H1 (cell line): ENCODE data around the gene TCAF1. TPM values are rescaled to one million over a fixed set of nuclear protein-coding genes. Genes with fewer than 3 reads are reported as not detected.

ENCODE experiments used
- CTCF ChIA-PET: fragments of 300-600 bp; sonication (Branson Sonifier 250); formaldehyde crosslinking; loops from one replicate; lab custom pipeline; 2021; ENCODE audit not compliant: partially characterized antibody; lab: Charles Lee
- POLR2A ChIA-PET: fragments of 300-600 bp; sonication (Branson Sonifier 250); formaldehyde crosslinking; loops from one replicate; lab custom pipeline; 2021; ENCODE audit warnings: inconsistent platforms; ENCODE audit not compliant: partially characterized antibody; lab: Charles Lee
- DNase-seq, 2 experiments: peaks; one replicate each; pipeline versions ENCODE4 v3.0.0 to v3.0.0-alpha.2; 2010 to 2022; ENCODE audit warnings: low spot score in 2 of 2, low read depth in 1 of 2, mixed read lengths in 1 of 2
- FAIRE-seq: peaks from 2 replicates; lab custom pipeline; 2011; peaks lifted over from hg19 to GRCh38; lab: Jason Lieb, UNC
- H2AFZ ChIP-seq: 2 replicates; pipeline ENCODE4 v1.8.1; 2012; ENCODE audit warnings: low read length, inconsistent platforms
- H2AK5ac ChIP-seq: 2 replicates; pipeline ENCODE4 v1.6.1; 2013; ENCODE audit warnings: low read depth, low read length
- H2BK120ac ChIP-seq: replicated peaks from 2 replicates; pipeline ENCODE3; 2013; ENCODE audit warnings: low read depth, low read length, inconsistent platforms
- H2BK12ac ChIP-seq: 2 replicates; pipeline ENCODE4 v1.6.1; 2013; ENCODE audit warnings: low read depth, low read length
- H2BK15ac ChIP-seq: 2 replicates; pipeline ENCODE4 v1.6.1; 2013; ENCODE audit warnings: low read length
- H2BK20ac ChIP-seq: 2 replicates; pipeline ENCODE4 v1.6.1; 2013; ENCODE audit warnings: low read length
- H2BK5ac ChIP-seq: 2 replicates; pipeline ENCODE4 v1.6.1; 2013; ENCODE audit warnings: low read depth, low read length
- H3K14ac ChIP-seq: 2 replicates; pipeline ENCODE4 v1.6.1; 2013; ENCODE audit warnings: inconsistent platforms; ENCODE audit not compliant: insufficient read length
- H3K18ac ChIP-seq: 2 replicates; pipeline ENCODE4 v1.6.1; 2013; ENCODE audit warnings: low read length; ENCODE audit errors: extremely low read depth
- H3K23ac ChIP-seq: 2 replicates; pipeline ENCODE4 v1.6.1; 2013; ENCODE audit warnings: inconsistent platforms; ENCODE audit not compliant: insufficient read length
- H3K23me2 ChIP-seq: 2 replicates; pipeline ENCODE4 v1.6.1; 2013; ENCODE audit warnings: low read depth, low read length
- H3K27ac ChIP-seq: 2 replicates; pipeline ENCODE4 v1.6.1; 2011; ENCODE audit warnings: low read depth, low read length, inconsistent platforms
- H3K27me3 ChIP-seq, 4 experiments: replicated peaks in 1 of 4; 1 replicate in 1 of 4; 2 replicates in 3 of 4; pipeline versions ENCODE4 v1.6.1 to v1.8.1; 2011 to 2013; ENCODE audit warnings: low read length in 3 of 4, mild to moderate bottlenecking in 3 of 4, inconsistent platforms in 2 of 4, mixed read lengths in 2 of 4, moderate library complexity in 1 of 4; ENCODE audit not compliant: control insufficient read depth in 3 of 4, insufficient read depth in 3 of 4; ENCODE audit errors: extremely low read depth in 1 of 4
- H3K36me3 ChIP-seq, 4 experiments: 2 replicates each; pipeline versions ENCODE4 v1.6.1 to v1.8.1; 2011 to 2013; ENCODE audit warnings: mild to moderate bottlenecking in 4 of 4, low read length in 3 of 4, moderate library complexity in 2 of 4, control low read depth in 1 of 4, inconsistent platforms in 1 of 4; ENCODE audit not compliant: insufficient read depth in 4 of 4, control insufficient read depth in 2 of 4
- H3K4ac ChIP-seq: replicated peaks from 2 replicates; pipeline ENCODE3; 2013; ENCODE audit warnings: low read length, low read depth, mixed read lengths, inconsistent platforms; ENCODE audit not compliant: insufficient read length
- H3K4me1 ChIP-seq, 4 experiments: replicated peaks in 1 of 4; 1 replicate in 1 of 4; 2 replicates in 3 of 4; pipeline versions ENCODE4 v1.6.1 to v1.8.1; 2011 to 2013; ENCODE audit warnings: low read length in 3 of 4, inconsistent platforms in 2 of 4, mixed read lengths in 1 of 4; ENCODE audit not compliant: insufficient read depth in 4 of 4, control insufficient read depth in 3 of 4
- H3K4me2 ChIP-seq, 2 experiments: 2 replicates each; pipeline versions ENCODE4 v1.6.1 to v1.8.1; 2011 to 2013; ENCODE audit warnings: low read depth in 2 of 2, low read length in 2 of 2, control low read depth in 1 of 2, inconsistent platforms in 1 of 2, mild to moderate bottlenecking in 1 of 2; ENCODE audit not compliant: insufficient read depth in 1 of 2
- H3K4me3 ChIP-seq, 4 experiments: fragments of 200-600, 300-600 bp in 1 of 4; sonication (generic), shearing (Covaris generic), sonication (Bioruptor Twin) in 1 of 4; 2 replicates each; pipeline versions ENCODE4 v1.5.1 to v1.8.1; 2011 to 2016; ENCODE audit warnings: low read length in 4 of 4, low read depth in 3 of 4, control low read depth in 2 of 4, inconsistent platforms in 2 of 4, mild to moderate bottlenecking in 2 of 4, mixed read lengths in 1 of 4, moderate library complexity in 1 of 4; ENCODE audit not compliant: insufficient read depth in 2 of 4; ENCODE audit errors: extremely low read depth in 1 of 4
- H3K56ac ChIP-seq: replicated peaks from 2 replicates; pipeline ENCODE3; 2013; ENCODE audit warnings: low read depth, mild to moderate bottlenecking, mixed read lengths, low read length, inconsistent platforms; ENCODE audit not compliant: insufficient read length
- H3K79me1 ChIP-seq: 2 replicates; pipeline ENCODE4 v1.6.1; 2013; ENCODE audit warnings: low read depth, low read length, control low read depth
- H3K79me2 ChIP-seq, 2 experiments: 2 replicates each; pipeline versions ENCODE4 v1.6.1 to v1.8.1; 2012 to 2013; ENCODE audit warnings: low read length in 2 of 2, mild to moderate bottlenecking in 2 of 2, inconsistent platforms in 1 of 2; ENCODE audit not compliant: insufficient read depth in 2 of 2, control insufficient read depth in 1 of 2
- H3K9ac ChIP-seq, 4 experiments: replicated peaks in 1 of 4; 1 replicate in 1 of 4; 2 replicates in 3 of 4; pipeline versions ENCODE4 v1.6.1 to v1.8.1; 2011 to 2013; ENCODE audit warnings: low read depth in 3 of 4, low read length in 3 of 4, control low read depth in 2 of 4, mild to moderate bottlenecking in 2 of 4, moderate library complexity in 2 of 4, inconsistent platforms in 1 of 4; ENCODE audit errors: extremely low read depth in 1 of 4
- H3K9me3 ChIP-seq, 2 experiments: 2 replicates each; pipeline versions ENCODE4 v1.6.1 to v1.8.1; 2012 to 2013; ENCODE audit warnings: mild to moderate bottlenecking in 2 of 2, moderate library complexity in 2 of 2, control low read depth in 1 of 2, inconsistent platforms in 1 of 2, low read depth in 1 of 2, low read length in 1 of 2, mixed read lengths in 1 of 2; ENCODE audit not compliant: insufficient read depth in 2 of 2
- H4K20me1 ChIP-seq, 2 experiments: replicated peaks in 1 of 2; 2 replicates each; pipeline versions ENCODE3 to v1.8.1; 2011 to 2013; ENCODE audit warnings: inconsistent platforms in 2 of 2, low read length in 2 of 2, mild to moderate bottlenecking in 1 of 2; ENCODE audit not compliant: insufficient read depth in 2 of 2, control insufficient read depth in 1 of 2
- H4K5ac ChIP-seq: 2 replicates; pipeline ENCODE4 v1.6.1; 2013; ENCODE audit warnings: low read length, low read depth, mixed read lengths, inconsistent platforms; ENCODE audit not compliant: insufficient read length
- H4K8ac ChIP-seq: 2 replicates; pipeline ENCODE4 v1.8.0; 2013; ENCODE audit warnings: mild to moderate bottlenecking, moderate library complexity, low read length, inconsistent platforms; ENCODE audit not compliant: insufficient read depth; ENCODE audit errors: extremely low read depth
- H4K91ac ChIP-seq: replicated peaks from 2 replicates; pipeline ENCODE3; 2013; ENCODE audit warnings: low read length, mixed read lengths, inconsistent platforms; ENCODE audit not compliant: insufficient read length
- ASH2L ChIP-seq: fragments of 200-600, 300-600 bp; sonication (generic); IDR thresholded peaks from one replicate; pipeline ENCODE4 v1.7.1; 2017; ENCODE audit warnings: low read length
- BCL11A ChIP-seq, 2 experiments: IDR thresholded peaks; one replicate each; pipeline ENCODE4 v1.6.1; 2011; ENCODE audit warnings: low read depth in 2 of 2, low read length in 2 of 2, mild to moderate bottlenecking in 2 of 2
- EP300 ChIP-seq, 2 experiments: IDR thresholded peaks; 1 replicate in 1 of 2; 2 replicates in 1 of 2; pipeline ENCODE4 v1.6.1; 2011 to 2012; ENCODE audit warnings: low read depth in 2 of 2, low read length in 2 of 2, mild to moderate bottlenecking in 2 of 2, borderline replicate concordance in 1 of 2, inconsistent platforms in 1 of 2, moderate library complexity in 1 of 2
- HDAC6 ChIP-seq: IDR thresholded peaks from one replicate; pipeline ENCODE4 v1.7.1; 2012; ENCODE audit warnings: low read depth, mild to moderate bottlenecking, inconsistent platforms, low read length, moderate library complexity
- KDM5A ChIP-seq: fragments of 200-600 bp; IDR thresholded peaks from 2 replicates; pipeline ENCODE4 v1.7.1; 2012; ENCODE audit warnings: mild to moderate bottlenecking, low read length, inconsistent platforms, mixed read lengths
- POLR2AphosphoS5 ChIP-seq: IDR thresholded peaks from 2 replicates; pipeline ENCODE4 v1.6.1; 2011; ENCODE audit warnings: low read depth, low read length
- POU5F1 ChIP-seq: IDR thresholded peaks from 2 replicates; pipeline ENCODE4 v1.6.1; 2011; ENCODE audit warnings: low read depth, mild to moderate bottlenecking, low read length, moderate library complexity
- SIN3A ChIP-seq, 2 experiments: IDR thresholded peaks in 1 of 2; conservative IDR thresholded peaks in 1 of 2; 2 replicates each; pipeline ENCODE4 v1.6.1; 2011 to 2012; ENCODE audit warnings: low read length in 2 of 2, improper control_type of control experiment in 1 of 2, low read depth in 1 of 2, mild to moderate bottlenecking in 1 of 2
- WGBS, 2 experiments: shearing (Covaris generic) in 1 of 2; methylation state at CpG; one replicate each; pipeline versions ENCODE4 v1.1.6 to v1.1.7; 2013 to 2015; ENCODE audit warnings: low lambda C conversion rate in 2 of 2, mixed read lengths in 2 of 2, inconsistent platforms in 1 of 2, low coverage in 1 of 2, missing lambda C conversion rate in 1 of 2; ENCODE audit not compliant: insufficient replicate concordance in 2 of 2, insufficient coverage in 1 of 2, insufficient read length in 1 of 2; ENCODE audit errors: extremely low coverage in 1 of 2, missing lambda C conversion rate in 1 of 2; 5-methylcytosine and 5-hydroxymethylcytosine counted together
- polyA plus RNA-seq, 7 experiments: library from polyadenylated mRNA; depleted of rRNA in 3 of 7; stranded (reverse) in 5 of 7; unstranded in 2 of 7; fragments of >200 nt in 5 of 7; fragments of 200-250 nt in 2 of 7; gene quantifications; 1 replicate in 5 of 7; 2 replicates in 1 of 7; 4 replicates in 1 of 7; pipeline versions ENCODE4 v1.2.1 to v1.2.3, GENCODE V29; 2011 to 2013; ENCODE audit warnings: missing spikeins in 2 of 7, mixed read lengths in 2 of 7
- total RNA-seq: library from RNA; stranded (reverse); fragmentation: NEBNext Ultra II Directional; extraction: Animal tissue kit (Norgen Biotek cat#: 25700); gene quantifications from 2 replicates; pipeline ENCODE4 v1.2.1, GENCODE V29; 2021
- TF ChIP-seq, protein P1 (sequence below): IDR thresholded peaks from 2 replicates; pipeline ENCODE4 v1.6.1; 2011; ENCODE audit warnings: low read length, improper control_type of control experiment
- TF ChIP-seq, protein P2 (sequence below): IDR thresholded peaks from 2 replicates; pipeline ENCODE4 v1.6.1; 2011; ENCODE audit warnings: low read depth, mild to moderate bottlenecking, low read length; ENCODE audit not compliant: insufficient read depth

TCAF1 gene
- total and polyA plus RNA-seq, 2 of the 8 experiments (the other 6 are each of a cell fraction or from before 2014, with no cell fraction given), result 9.6 to 28.0 TPM

DNA sequence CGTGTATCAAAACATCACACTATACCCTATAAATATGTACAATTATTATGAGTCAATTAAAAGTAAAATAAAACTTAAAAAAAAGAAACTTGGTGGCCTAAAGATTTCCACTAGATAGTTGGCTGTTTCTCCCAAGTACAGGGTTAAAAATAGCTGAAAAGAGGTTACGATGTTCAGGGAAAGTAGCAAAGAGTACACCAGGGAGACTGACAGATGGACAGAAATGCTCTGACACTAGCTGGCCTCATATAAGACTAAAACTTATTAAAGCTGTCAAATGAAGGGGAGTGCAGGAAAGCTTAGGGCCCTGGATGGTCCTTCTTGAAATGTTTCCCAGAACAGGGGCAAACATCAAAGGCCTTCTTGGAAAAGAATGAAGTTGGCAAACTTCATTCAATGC is 51.3 kb downstream of the TCAF1 start:
- Histone ChIP-seq H2BK12ac (no peak overlapping the region), H3K23me2 (no peaks in the 10 kb centered on the region), H2BK15ac (no peak overlapping the region), H3K9ac (no peak overlapping the region), H3K14ac (no peak overlapping the region), H2BK20ac (no peak overlapping the region), H2BK120ac (no peak overlapping the region), H4K91ac (no peak overlapping the region), H3K18ac (no peak overlapping the region), H3K79me1 (no peaks in the 10 kb centered on the region), H3K9me3 (no peaks in the 10 kb centered on the region), H3K27me3 (no peaks in the 10 kb centered on the region), H3K4me3 (no peak overlapping the region), H2BK5ac (no peak overlapping the region), H4K20me1 (peaks cover 0 to 1% of the 10 kb centered on the region in 2 experiments), H2AFZ (no peak overlapping the region), H4K5ac (no peak overlapping the region), H2AK5ac (no peak overlapping the region), H3K4me1 (no peaks in the 10 kb centered on the region), H3K79me2 (no peaks in the 10 kb centered on the region), H3K4me2 (no peak overlapping the region), H3K27ac (no peak overlapping the region), H3K4ac (no peak overlapping the region), H3K36me3 (no peaks in the 10 kb centered on the region), H3K56ac (no peak overlapping the region), H3K23ac (no peak overlapping the region), H4K8ac (no peak overlapping the region)
- ChIA-PET CTCF (no interaction called here), POLR2A (no interaction called here)
- TF ChIP-seq, protein P1, sequence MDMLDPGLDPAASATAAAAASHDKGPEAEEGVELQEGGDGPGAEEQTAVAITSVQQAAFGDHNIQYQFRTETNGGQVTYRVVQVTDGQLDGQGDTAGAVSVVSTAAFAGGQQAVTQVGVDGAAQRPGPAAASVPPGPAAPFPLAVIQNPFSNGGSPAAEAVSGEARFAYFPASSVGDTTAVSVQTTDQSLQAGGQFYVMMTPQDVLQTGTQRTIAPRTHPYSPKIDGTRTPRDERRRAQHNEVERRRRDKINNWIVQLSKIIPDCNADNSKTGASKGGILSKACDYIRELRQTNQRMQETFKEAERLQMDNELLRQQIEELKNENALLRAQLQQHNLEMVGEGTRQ, result no peak
- no peak for TF ChIP-seq KDM5A
- no peak for TF ChIP-seq HDAC6
- no peak for TF ChIP-seq ASH2L
- TF ChIP-seq EP300 (IDR thresholded peaks at IDR 0.05; ENCODE audit: borderline replicate concordance in 1 of 2, low read depth in 2 of 2, low read length in 2 of 2), result no peak
- no peak for TF ChIP-seq BCL11A (IDR thresholded peaks at IDR 0.05; ENCODE audit: low read depth in 2 of 2, low read length in 2 of 2)
- TF ChIP-seq, protein P2, sequence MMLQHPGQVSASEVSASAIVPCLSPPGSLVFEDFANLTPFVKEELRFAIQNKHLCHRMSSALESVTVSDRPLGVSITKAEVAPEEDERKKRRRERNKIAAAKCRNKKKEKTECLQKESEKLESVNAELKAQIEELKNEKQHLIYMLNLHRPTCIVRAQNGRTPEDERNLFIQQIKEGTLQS, result no peak
- no peak for TF ChIP-seq POU5F1
- no peak for TF ChIP-seq SIN3A (conservative IDR thresholded peaks at IDR 0.05 in 1 of 2, IDR thresholded peaks at IDR 0.05 in 1 of 2; ENCODE audit: low read depth in 1 of 2, low read length in 2 of 2)
- TF ChIP-seq POLR2AphosphoS5, result no peak
- FAIRE-seq, result no peak
- DNase-seq, result no peak
- WGBS, 2 experiments, result 90% methylated on average over 2 of the region's 2 CpGs; no CpG with 5 or more reads in 1 of the 2 experiments
